Uterus (tissue), 4 donors: Measurements from ENCODE around the gene ANP32A. TPM values are rescaled to one million over a fixed set of nuclear protein-coding genes. Genes with fewer than 3 reads are reported as not detected.

Experiments used
- DNase-seq, 2 donors: peaks; one replicate each; pipeline ENCODE4 v3.0.0-alpha.2; 2019 to 2020
- H3K27ac ChIP-seq, 2 donors: fragments of 200-600 bp; sonication (generic); 1 replicate in 1 of 2; 2 replicates in 1 of 2; pipeline ENCODE4 v1.5.1; 2016 to 2018
- H3K27me3 ChIP-seq, 2 donors: fragments of 200-600 bp; sonication (generic); one replicate each; pipeline ENCODE4 v1.5.1; 2018 to 2019; ENCODE audit warnings: control low read depth in 1 of 2
- H3K36me3 ChIP-seq, 2 donors: fragments of 200-600 bp; sonication (generic); one replicate each; pipeline ENCODE4 v1.5.1; 2019; ENCODE audit warnings: control low read depth in 1 of 2
- H3K4me1 ChIP-seq, 2 donors: fragments of 200-600 bp; sonication (generic); one replicate each; pipeline ENCODE4 v1.5.1; 2018 to 2019; ENCODE audit warnings: control low read depth in 1 of 2
- H3K4me3 ChIP-seq, 2 donors: fragments of 200-600 bp; sonication (generic); 1 replicate in 1 of 2; 2 replicates in 1 of 2; pipeline ENCODE4 v1.5.1; 2018 to 2019; ENCODE audit warnings: mild to moderate bottlenecking in 1 of 2
- H3K9me3 ChIP-seq, 2 donors: fragments of 200-600 bp; sonication (generic); one replicate each; pipeline ENCODE4 v1.5.1; 2019; ENCODE audit warnings: control low read depth in 1 of 2
- CTCF ChIP-seq, 4 experiments: fragments of 200-600 bp in 2 of 4; fragments of 450-650 bp in 2 of 4; sonication (generic) in 2 of 4; IDR thresholded peaks; one replicate each; pipeline ENCODE4 v1.5.1; 2016 to 2019; ENCODE audit warnings: antibody characterized with exemption in 4 of 4, mild to moderate bottlenecking in 2 of 4, moderate library complexity in 1 of 4
- POLR2A ChIP-seq, 2 donors: fragments of 450-650 bp; IDR thresholded peaks; one replicate each; pipeline ENCODE4 v1.6.1; 2016; ENCODE audit warnings: antibody characterized with exemption in 2 of 2, mild to moderate bottlenecking in 1 of 2, moderate library complexity in 1 of 2
- intact Hi-C: fragments of 100-400 bp; cut with DNase I; formaldehyde crosslinking; loops from one replicate; pipeline ENCODE4 v1.15.1; 2023; ENCODE audit warnings: low total_unique reads
- total RNA-seq, 4 donors: library from RNA; depleted of rRNA in 3 of 4; stranded (reverse); fragments of >200 nt in 3 of 4; gene quantifications; one replicate each; pipeline versions ENCODE4 v1.1.0 to v1.2.4, GENCODE V29; 2014 to 2023
- donor health status: DM: yes; HTN: yes; CAD: no.

The ANP32A gene
- total RNA-seq, 4 donors from 2014 or later = 32.1 to 117 (median 105) TPM

GRCh38 chr15:68739390-68740080 is 81.2 kb downstream of the ANP32A start:
- TF ChIP-seq POLR2A (IDR thresholded peaks at IDR 0.05) (no peak), CTCF (IDR thresholded peaks at IDR 0.05) (no peak)
- no peak for DNase-seq
- no peak overlapping the region for H3K27ac ChIP-seq
- no peaks in the 10 kb centered on the region for H3K9me3 ChIP-seq
- H3K36me3 ChIP-seq = no peaks in the 10 kb centered on the region
- H3K4me3 ChIP-seq = no peak overlapping the region
- intact Hi-C loops = loop anchor here (10.0 kb wide), 1 partner anchor 135 kb away; no protein-coding TSS in a partner anchor
- no peaks in the 10 kb centered on the region for H3K4me1 ChIP-seq
- no peaks in the 10 kb centered on the region for H3K27me3 ChIP-seq

GRCh38 chr15:68735610-68736009 is 85.1 kb downstream of the ANP32A start:
- no peak overlapping the region for H3K27ac ChIP-seq
- no peaks in the 10 kb centered on the region for H3K36me3 ChIP-seq
- TF ChIP-seq CTCF (IDR thresholded peaks at IDR 0.05) (no peak), POLR2A (IDR thresholded peaks at IDR 0.05) (no peak)
- H3K9me3 ChIP-seq = no peaks in the 10 kb centered on the region
- no peaks in the 10 kb centered on the region for H3K27me3 ChIP-seq
- intact Hi-C loops = loop anchor here (10.0 kb wide), 1 partner anchor 139 kb away; no protein-coding TSS in a partner anchor
- H3K4me3 ChIP-seq = no peak overlapping the region
- H3K4me1 ChIP-seq = peaks cover 0 to 7% of the 10 kb centered on the region in 2 donors
- no peak for DNase-seq

GRCh38 chr15:68734881-68735280 is 85.8 kb downstream of the ANP32A start:
- H3K4me3 ChIP-seq = no peak overlapping the region

GRCh38 chr15:68734352-68734751 is 86.3 kb downstream of the ANP32A start:
- peaks cover 0 to 15% of the 10 kb centered on the region in 2 donors for H3K4me1 ChIP-seq
- no peaks in the 10 kb centered on the region for H3K9me3 ChIP-seq
- H3K36me3 ChIP-seq = no peaks in the 10 kb centered on the region
- no peak for TF ChIP-seq CTCF (IDR thresholded peaks at IDR 0.05)
- no peak for TF ChIP-seq POLR2A (IDR thresholded peaks at IDR 0.05)
- DNase-seq = no peak
- no peaks in the 10 kb centered on the region for H3K27me3 ChIP-seq
- intact Hi-C loops = loop anchor here (10.0 kb wide), 1 partner anchor 140 kb away; no protein-coding TSS in a partner anchor
- H3K4me3 ChIP-seq = no peak overlapping the region
- H3K27ac ChIP-seq = no peak overlapping the region

More at GRCh38 chr15:68734881-68735280, 85.8 kb downstream of the ANP32A start:
- no peak overlapping the region for H3K27ac ChIP-seq
- H3K4me1 ChIP-seq = peaks cover 0 to 15% of the 10 kb centered on the region in 2 donors
- no peak for DNase-seq
- TF ChIP-seq CTCF (IDR thresholded peaks at IDR 0.05) (no peak), POLR2A (IDR thresholded peaks at IDR 0.05) (no peak)
- no peaks in the 10 kb centered on the region for H3K36me3 ChIP-seq
- intact Hi-C loops = loop anchor here (10.0 kb wide), 1 partner anchor 140 kb away; no protein-coding TSS in a partner anchor
- no peaks in the 10 kb centered on the region for H3K27me3 ChIP-seq
- H3K9me3 ChIP-seq = no peaks in the 10 kb centered on the region

- no peak overlapping the region for H3K27ac ChIP-seq
- H3K4me1 ChIP-seq = peaks cover 0 to 15% of the 10 kb centered on the region in 2 donors
- no peaks in the 10 kb centered on the region for H3K36me3 ChIP-seq
- H3K27me3 ChIP-seq = no peaks in the 10 kb centered on the region
- H3K4me3 ChIP-seq = no peak overlapping the region
- no peak for DNase-seq
- no peaks in the 10 kb centered on the region for H3K9me3 ChIP-seq
- intact Hi-C loops = loop anchor here (10.0 kb wide), 1 partner anchor 141 kb away; no protein-coding TSS in a partner anchor
- TF ChIP-seq POLR2A (IDR thresholded peaks at IDR 0.05) (no peak), CTCF (IDR thresholded peaks at IDR 0.05) (no peak)
Observed at GRCh38 chr15:68733666-68734065, 87.0 kb downstream of the ANP32A start.
